ENCODE data around the gene CADPS2.
"Not testable (repeated sequence)": the region's sequence is repeated elsewhere in the genome, so short reads cannot be mapped to it uniquely, and the experiment has no call there.

The CADPS2 gene

GRCh38 chr7:122290476-122290875, 595.8 kb downstream of the CADPS2 start:
- Histone ChIP-seq H3K27ac (ENCODE audit: low read length, poor library complexity, severe bottlenecking) (no peak overlapping the region), H2BK5ac (ENCODE audit: low read depth, low read length, poor library complexity, severe bottlenecking) (no peak overlapping the region), H4K8ac (ENCODE audit: low read length) (no peak overlapping the region), H2AK5ac (ENCODE audit: low read length, severe bottlenecking) (no peak overlapping the region), H3K4me3 (ENCODE audit: insufficient read depth in 1 of 2, low read depth in 1 of 2, low read length in 2 of 2) (no peak overlapping the region), H3K9ac (ENCODE audit: low read length) (no peak overlapping the region), H2AFZ (ENCODE audit: low read depth, low read length) (no peak overlapping the region), H4K91ac (ENCODE audit: low read length) (no peak overlapping the region), H3K79me1 (replicated peaks; ENCODE audit: low read length, poor library complexity, severe bottlenecking) (no peaks in the 10 kb centered on the region), H3K14ac (ENCODE audit: low read length in 2 of 2) (no peak overlapping the region), H3K18ac (ENCODE audit: low read depth in 1 of 2, low read length in 2 of 2) (no peak overlapping the region), H2BK120ac (ENCODE audit: low read depth, low read length) (no peak overlapping the region), H2BK12ac (ENCODE audit: low read length in 2 of 2) (no peak overlapping the region), H3K36me3 (ENCODE audit: control insufficient read depth in 1 of 2, insufficient read depth in 2 of 2, low read depth in 1 of 2, low read length in 2 of 2) (no peaks in the 10 kb centered on the region), H2BK15ac (ENCODE audit: low read depth, poor library complexity, severe bottlenecking) (no peak overlapping the region), H3K4me1 (ENCODE audit: control insufficient read depth, insufficient read depth, low read depth, low read length) (no peaks in the 10 kb centered on the region), H3K27me3 (ENCODE audit: control insufficient read depth in 1 of 2, insufficient read depth in 1 of 2, low read length in 2 of 2) (peaks cover 11 to 14% of the 10 kb centered on the region in 2 experiments), H3K4ac (ENCODE audit: low read depth in 1 of 2, low read length in 2 of 2) (no peak overlapping the region), H3K23ac (ENCODE audit: low read length in 2 of 2) (no peak overlapping the region), H3K9me3 (ENCODE audit: control insufficient read depth, low read length) (peaks cover 16% of the 10 kb centered on the region), H3K4me2 (ENCODE audit: low read length, poor library complexity, severe bottlenecking) (no peak overlapping the region)
- no peak for DNase-seq
- no CpG with 5 or more reads among the region's 1 CpG for WGBS

- no peak for DNase-seq
- Histone ChIP-seq H3K14ac (ENCODE audit: low read length in 2 of 2) (no peak overlapping the region), H3K4ac (ENCODE audit: low read depth in 1 of 2, low read length in 2 of 2) (no peak overlapping the region), H2BK5ac (ENCODE audit: low read depth, low read length, poor library complexity, severe bottlenecking) (no peak overlapping the region), H4K91ac (ENCODE audit: low read length) (no peak overlapping the region), H3K18ac (ENCODE audit: low read depth in 1 of 2, low read length in 2 of 2) (no peak overlapping the region), H3K36me3 (ENCODE audit: control insufficient read depth in 1 of 2, insufficient read depth in 2 of 2, low read depth in 1 of 2, low read length in 2 of 2) (no peaks in the 10 kb centered on the region), H3K23ac (ENCODE audit: low read length in 2 of 2) (no peak overlapping the region), H4K8ac (ENCODE audit: low read length) (no peak overlapping the region), H2AFZ (ENCODE audit: low read depth, low read length) (no peak overlapping the region), H2BK15ac (ENCODE audit: low read depth, poor library complexity, severe bottlenecking) (no peak overlapping the region), H3K79me1 (replicated peaks; ENCODE audit: low read length, poor library complexity, severe bottlenecking) (no peaks in the 10 kb centered on the region), H3K4me3 (ENCODE audit: insufficient read depth in 1 of 2, low read depth in 1 of 2, low read length in 2 of 2) (no peak overlapping the region), H2BK12ac (ENCODE audit: low read length in 2 of 2) (no peak overlapping the region), H3K4me1 (ENCODE audit: control insufficient read depth, insufficient read depth, low read depth, low read length) (no peaks in the 10 kb centered on the region), H3K27me3 (ENCODE audit: control insufficient read depth in 1 of 2, insufficient read depth in 1 of 2, low read length in 2 of 2) (peaks cover 9 to 12% of the 10 kb centered on the region in 2 experiments), H2BK120ac (ENCODE audit: low read depth, low read length) (no peak overlapping the region), H3K9ac (ENCODE audit: low read length) (no peak overlapping the region), H3K27ac (ENCODE audit: low read length, poor library complexity, severe bottlenecking) (no peak overlapping the region), H3K4me2 (ENCODE audit: low read length, poor library complexity, severe bottlenecking) (no peak overlapping the region), H2AK5ac (ENCODE audit: low read length, severe bottlenecking) (no peak overlapping the region), H3K9me3 (ENCODE audit: control insufficient read depth, low read length) (peaks cover 16% of the 10 kb centered on the region)
- WGBS, result 20% methylated on average over 1 of the region's 1 CpG
Observed at GRCh38 chr7:122289426-122289825, 596.8 kb downstream of the CADPS2 start.

- H2BK120ac ChIP-seq (ENCODE audit: low read depth, low read length); H3K4me3 ChIP-seq (ENCODE audit: insufficient read depth in 1 of 2, low read depth in 1 of 2, low read length in 2 of 2); H3K14ac ChIP-seq (ENCODE audit: low read length in 2 of 2); H3K23ac ChIP-seq (ENCODE audit: low read length in 2 of 2); DNase-seq; H3K9me3 ChIP-seq (ENCODE audit: control insufficient read depth, low read length); H2BK5ac ChIP-seq (ENCODE audit: low read depth, low read length, poor library complexity, severe bottlenecking); H3K27ac ChIP-seq (ENCODE audit: low read length, poor library complexity, severe bottlenecking); H3K79me1 ChIP-seq (replicated peaks; ENCODE audit: low read length, poor library complexity, severe bottlenecking); H3K4ac ChIP-seq (ENCODE audit: low read depth in 1 of 2, low read length in 2 of 2); H3K27me3 ChIP-seq (ENCODE audit: control insufficient read depth in 1 of 2, insufficient read depth in 1 of 2, low read length in 2 of 2); H3K18ac ChIP-seq (ENCODE audit: low read depth in 1 of 2, low read length in 2 of 2); H3K4me1 ChIP-seq (ENCODE audit: control insufficient read depth, insufficient read depth, low read depth, low read length); H3K36me3 ChIP-seq (ENCODE audit: control insufficient read depth in 1 of 2, insufficient read depth in 2 of 2, low read depth in 1 of 2, low read length in 2 of 2); H2BK12ac ChIP-seq (ENCODE audit: low read length in 2 of 2); H4K91ac ChIP-seq (ENCODE audit: low read length); H4K8ac ChIP-seq (ENCODE audit: low read length); H2AFZ ChIP-seq (ENCODE audit: low read depth, low read length); H2AK5ac ChIP-seq (ENCODE audit: low read length, severe bottlenecking); H3K4me2 ChIP-seq (ENCODE audit: low read length, poor library complexity, severe bottlenecking); H3K9ac ChIP-seq (ENCODE audit: low read length); H2BK15ac ChIP-seq (ENCODE audit: low read depth, poor library complexity, severe bottlenecking): not testable (repeated sequence)
- 67% methylated on average over 18 of the region's 24 CpGs for WGBS
Observed at GRCh38 chr7:122284608-122285007, 601.7 kb downstream of the CADPS2 start.

GRCh38 chr7:122273117-122273516, 613.1 kb downstream of the CADPS2 start:
- no peak overlapping the region for H2BK12ac ChIP-seq (ENCODE audit: low read length in 2 of 2)
- H4K91ac ChIP-seq (ENCODE audit: low read length), result no peak overlapping the region
- no peaks in the 10 kb centered on the region for H3K36me3 ChIP-seq (ENCODE audit: control insufficient read depth in 1 of 2, insufficient read depth in 2 of 2, low read depth in 1 of 2, low read length in 2 of 2)
- no peak overlapping the region for H2AFZ ChIP-seq (ENCODE audit: low read depth, low read length)
- H3K4me2 ChIP-seq (ENCODE audit: low read length, poor library complexity, severe bottlenecking), result no peak overlapping the region
- H3K4me3 ChIP-seq (ENCODE audit: insufficient read depth in 1 of 2, low read depth in 1 of 2, low read length in 2 of 2), result no peak overlapping the region
- H2BK5ac ChIP-seq (ENCODE audit: low read depth, low read length, poor library complexity, severe bottlenecking), result no peak overlapping the region
- no peaks in the 10 kb centered on the region for H3K4me1 ChIP-seq (ENCODE audit: control insufficient read depth, insufficient read depth, low read depth, low read length)
- H3K27me3 ChIP-seq (ENCODE audit: control insufficient read depth in 1 of 2, insufficient read depth in 1 of 2, low read length in 2 of 2), result no peaks in the 10 kb centered on the region
- H3K14ac ChIP-seq (ENCODE audit: low read length in 2 of 2), result no peak overlapping the region
- H3K23ac ChIP-seq (ENCODE audit: low read length in 2 of 2), result no peak overlapping the region
- H3K4ac ChIP-seq (ENCODE audit: low read depth in 1 of 2, low read length in 2 of 2), result no peak overlapping the region
- H3K27ac ChIP-seq (ENCODE audit: low read length, poor library complexity, severe bottlenecking), result no peak overlapping the region
- H2BK15ac ChIP-seq (ENCODE audit: low read depth, poor library complexity, severe bottlenecking), result no peak overlapping the region
- no peak overlapping the region for H2BK120ac ChIP-seq (ENCODE audit: low read depth, low read length)
- no peaks in the 10 kb centered on the region for H3K79me1 ChIP-seq (replicated peaks; ENCODE audit: low read length, poor library complexity, severe bottlenecking)
- no peak overlapping the region for H4K8ac ChIP-seq (ENCODE audit: low read length)
- no peak overlapping the region for H3K9ac ChIP-seq (ENCODE audit: low read length)
- no peaks in the 10 kb centered on the region for H3K9me3 ChIP-seq (ENCODE audit: control insufficient read depth, low read length)
- no peak for DNase-seq
- H2AK5ac ChIP-seq (ENCODE audit: low read length, severe bottlenecking), result no peak overlapping the region
- WGBS, result no CpG with 5 or more reads among the region's 2 CpGs
- H3K18ac ChIP-seq (ENCODE audit: low read depth in 1 of 2, low read length in 2 of 2), result no peak overlapping the region

Data from mesenchymal stem cell (in vitro differentiated cells and primary cell).